Stimulated activated CD8-positive, alpha-beta memory T cell treated with anti-CD3 and anti-CD28 coated beads, Interleukin-2, amount 100 ng/mL, for 48 hours (primary cell): ENCODE measurements around the gene NXF2.
"Not testable (repeated sequence)": the region's sequence is repeated elsewhere in the genome, so short reads cannot be mapped to it uniquely, and the experiment has no call there.

Experiments
- DNase-seq, 2 donors: peaks; one replicate each; pipeline ENCODE4 v3.0.0-alpha.2; 2020; ENCODE audit warnings: low read depth in 2 of 2

Gene NXF2

GRCh38 chrX:102246893-102247292 lies at the start of gene NXF2:
Gene NXF2, plus strand, starts transcription at chrX:102247167. Its CDS starts 59,912 bp downstream, at chrX:102307079.
- DNase-seq = not testable (repeated sequence)

- DNase-seq = not testable (repeated sequence)
These were observed 39.0 kb upstream of the NXF2 start for GRCh38 chrX:102207940-102208339.

GRCh38 chrX:102214986-102215385 lies 32.0 kb upstream of the NXF2 start, which contains the start of gene TCP11X1:
Gene TCP11X1, plus strand, starts transcription at chrX:102215301.
- not testable (repeated sequence) for DNase-seq

- DNase-seq = not testable (repeated sequence)
These were observed 30.5 kb upstream of the NXF2 start for GRCh38 chrX:102216497-102216896.

GRCh38 chrX:102235678-102236077 lies 11.3 kb upstream of the NXF2 start:
- not testable (repeated sequence) for DNase-seq

- DNase-seq = not testable (repeated sequence)
These were observed 6.7 kb upstream of the NXF2 start for GRCh38 chrX:102240265-102240664.

GRCh38 chrX:102272231-102272630 lies 25.3 kb downstream of the NXF2 start:
- not testable (repeated sequence) for DNase-seq

- DNase-seq = no peak
These were observed 91.2 kb downstream of the NXF2 start for GRCh38 chrX:102338162-102338561.

- no peak for DNase-seq
These were observed 92.6 kb downstream of the NXF2 start for GRCh38 chrX:102339312-102340298.

- no peak for DNase-seq
These were observed 94.9 kb downstream of the NXF2 start for GRCh38 chrX:102341867-102342266.

GRCh38 chrX:102345916-102346315 lies 98.9 kb downstream of the NXF2 start:
- peak; percentile 45 to 53 for DNase-seq
